T47D (cell line): ENCODE results near the gene KCNT2.

ENCODE experiments used
- DNase-seq, 2 experiments: peaks; one replicate each; pipeline versions ENCODE4 v3.0.0 to v3.0.0-alpha.2; 2011 to 2012; ENCODE audit warnings: low read depth in 1 of 2, low spot score in 1 of 2
- JUND ChIP-seq: IDR thresholded peaks from 2 replicates; pipeline ENCODE4 v1.6.1; 2012; ENCODE audit warnings: low read depth
- in situ Hi-C: cut with HindIII; loops from 2 replicates; pipeline ENCODE4 v1.10.0; 2016; ENCODE audit warnings: low sequenced_read_pairs, low pct_unique_long_range_greater_than_20kb

KCNT2 gene

DNA sequence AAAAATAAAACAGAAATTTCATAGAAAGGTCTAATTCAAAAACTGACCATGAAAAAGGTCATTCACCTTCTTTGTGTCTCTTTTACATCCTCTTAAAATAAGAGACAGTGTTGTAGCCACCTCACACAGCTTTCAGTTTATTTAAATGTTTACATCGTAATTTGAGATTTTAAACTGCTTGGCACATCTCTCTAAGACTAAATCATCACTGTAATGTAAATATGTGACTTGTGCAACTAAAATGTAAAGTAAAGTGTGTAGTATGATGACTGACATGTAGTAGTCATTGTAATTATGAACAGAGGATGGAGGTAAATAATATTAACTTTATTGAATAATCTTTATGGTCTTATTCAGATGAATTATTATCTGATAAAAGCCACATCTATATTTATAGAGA, 283.9 kb downstream of the KCNT2 start:
- TF ChIP-seq JUND = no peak
- DNase-seq = peak in 1 of 2 experiments; percentile 40
- in situ Hi-C loops = no loop called here

DNA sequence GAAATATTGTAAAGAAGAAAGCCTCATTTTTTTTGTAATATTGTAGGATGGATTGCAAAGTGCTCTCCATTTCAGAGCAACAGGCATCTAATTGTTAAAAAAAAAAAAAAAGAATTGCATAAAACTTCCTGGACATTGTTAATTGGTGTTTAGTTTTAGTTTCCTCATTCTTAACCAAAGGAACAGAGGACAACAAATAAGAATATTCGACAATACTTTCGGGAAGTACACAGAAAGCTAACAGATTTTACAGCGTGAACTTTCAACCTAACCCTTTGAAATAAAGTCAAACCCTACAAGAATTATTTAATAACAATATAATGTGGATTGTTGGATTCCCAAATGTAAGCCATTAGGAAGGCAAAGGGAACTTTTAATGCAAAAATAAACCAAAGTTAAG, 284.4 kb downstream of the KCNT2 start:
- in situ Hi-C loops = no loop called here
- TF ChIP-seq JUND = no peak
- DNase-seq = no peak

DNA sequence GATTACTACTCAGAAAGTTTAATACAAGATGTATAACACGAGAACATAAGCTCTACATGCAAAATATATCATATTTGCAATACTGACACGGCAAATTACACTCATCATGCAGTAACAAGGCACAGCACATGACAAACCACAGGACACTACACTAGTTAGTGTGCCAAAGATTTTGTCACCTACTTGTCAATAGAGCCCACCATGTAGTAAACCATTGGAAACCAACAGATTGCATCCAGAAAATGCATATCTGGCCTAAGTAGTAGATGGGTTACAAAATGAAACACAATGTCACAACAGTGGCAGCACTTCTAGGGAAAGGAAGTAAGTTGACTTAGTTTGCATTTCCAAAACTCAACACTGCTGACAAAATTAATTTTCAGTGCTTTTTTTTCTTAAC, 288.9 kb downstream of the KCNT2 start:
- no peak for DNase-seq
- in situ Hi-C loops = no loop called here
- TF ChIP-seq JUND = no peak

DNA sequence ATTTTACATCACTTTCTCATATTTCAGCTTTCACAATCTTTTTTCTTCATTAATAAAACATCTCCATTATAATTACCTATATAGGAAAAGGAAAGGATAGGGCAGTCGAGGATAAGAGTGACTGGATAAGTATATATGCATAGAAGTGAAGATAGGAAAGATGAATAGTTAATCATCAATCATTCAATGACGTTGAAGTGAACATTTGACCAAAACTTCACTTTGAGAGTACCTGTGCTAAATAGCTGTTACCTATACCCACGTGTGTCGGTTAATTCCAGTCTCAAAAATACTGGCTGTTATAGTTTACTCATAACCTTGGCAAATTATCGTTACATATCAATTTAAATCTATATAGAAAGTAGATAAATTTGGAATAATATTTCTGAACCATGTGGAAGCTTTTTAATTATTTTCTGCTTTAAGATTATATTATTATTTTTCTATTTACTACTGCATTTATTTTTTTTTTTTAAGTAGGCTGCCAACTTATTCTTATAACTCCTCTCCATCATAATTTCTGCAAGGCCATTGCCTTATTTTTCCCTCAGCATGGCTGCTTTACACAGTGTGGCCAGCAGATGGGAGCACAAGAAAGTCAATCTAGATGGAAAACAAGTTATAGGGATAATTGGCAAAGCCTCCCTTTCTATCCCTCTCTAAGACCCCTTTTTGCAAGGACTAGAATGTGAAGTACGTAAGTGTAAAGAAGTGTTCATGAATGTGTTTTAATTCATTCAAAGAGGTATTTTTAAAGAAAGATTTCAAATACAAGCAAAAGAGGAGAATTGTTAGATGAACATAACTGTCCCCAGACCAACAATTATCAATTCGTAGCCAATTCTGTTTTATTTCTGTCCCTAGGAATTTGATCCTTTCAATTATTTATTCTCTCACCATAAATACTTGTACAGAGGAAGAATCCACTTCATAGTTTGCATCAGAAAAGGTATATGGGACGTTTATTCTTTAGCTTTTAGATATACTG, 290.4 kb downstream of the KCNT2 start:
- in situ Hi-C loops = no loop called here
- DNase-seq = peak; percentile 4 to 75
- TF ChIP-seq JUND = no peak

DNA sequence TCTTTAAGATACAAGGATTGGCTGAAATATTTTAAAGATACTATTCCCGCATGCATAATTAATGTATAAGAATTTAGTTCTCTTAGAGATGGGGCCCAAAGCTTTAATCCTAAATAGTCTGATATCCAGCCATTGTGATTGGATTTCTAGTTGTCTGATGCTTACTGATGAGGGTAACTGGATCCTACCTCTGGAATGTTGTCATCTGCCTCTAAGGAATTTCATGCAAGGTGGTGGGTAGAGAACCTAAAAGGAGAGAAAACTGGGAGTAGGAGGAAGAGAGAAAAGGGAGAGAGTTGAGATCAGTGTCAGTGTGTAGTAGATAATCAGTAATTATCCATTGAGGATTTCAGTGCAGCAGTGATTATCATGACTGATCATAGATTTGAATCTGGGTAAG, 295.5 kb downstream of the KCNT2 start:
- DNase-seq = no peak
- in situ Hi-C loops = no loop called here
- no peak for TF ChIP-seq JUND

DNA sequence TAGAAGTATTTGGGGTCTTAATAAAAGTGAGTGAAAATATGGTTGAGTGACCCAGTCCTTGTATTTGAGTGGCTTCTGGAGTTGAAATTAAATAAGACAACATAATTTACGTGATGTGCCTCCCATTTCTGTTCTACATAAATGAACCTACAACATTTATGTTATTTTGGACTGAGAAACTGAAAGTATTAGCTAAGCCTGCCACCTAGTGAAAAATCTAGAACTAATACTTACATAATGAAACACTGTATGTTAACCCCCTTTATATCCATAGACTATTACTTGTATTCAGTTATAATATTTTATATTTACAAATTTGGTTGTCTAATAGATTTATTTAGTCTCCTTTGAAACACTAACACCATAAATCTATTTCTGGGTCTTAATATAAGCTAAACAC, 298.9 kb downstream of the KCNT2 start:
- peak in 1 of 2 experiments; percentile 69 for DNase-seq
- TF ChIP-seq JUND = no peak
- in situ Hi-C loops = no loop called here

DNA sequence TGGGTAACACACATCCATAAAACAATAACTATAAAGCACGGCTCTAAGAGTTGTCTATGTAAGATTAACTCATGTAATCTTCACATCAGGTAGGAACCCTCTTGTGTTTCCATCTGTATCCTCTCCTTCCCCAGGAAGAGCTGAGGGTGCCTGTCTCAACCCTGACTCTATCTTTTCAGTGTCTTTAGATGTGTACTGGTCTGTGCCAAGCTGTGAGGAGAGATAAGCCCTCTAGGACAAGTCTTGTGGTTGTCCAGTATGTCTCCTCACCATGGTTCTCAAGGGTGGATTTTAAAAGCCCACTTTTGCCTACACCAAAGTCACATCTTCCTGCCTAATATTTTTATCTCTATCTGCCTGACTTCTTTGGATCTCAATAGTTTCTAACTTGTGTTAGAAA, 300.1 kb downstream of the KCNT2 start:
- TF ChIP-seq JUND = no peak

DNA sequence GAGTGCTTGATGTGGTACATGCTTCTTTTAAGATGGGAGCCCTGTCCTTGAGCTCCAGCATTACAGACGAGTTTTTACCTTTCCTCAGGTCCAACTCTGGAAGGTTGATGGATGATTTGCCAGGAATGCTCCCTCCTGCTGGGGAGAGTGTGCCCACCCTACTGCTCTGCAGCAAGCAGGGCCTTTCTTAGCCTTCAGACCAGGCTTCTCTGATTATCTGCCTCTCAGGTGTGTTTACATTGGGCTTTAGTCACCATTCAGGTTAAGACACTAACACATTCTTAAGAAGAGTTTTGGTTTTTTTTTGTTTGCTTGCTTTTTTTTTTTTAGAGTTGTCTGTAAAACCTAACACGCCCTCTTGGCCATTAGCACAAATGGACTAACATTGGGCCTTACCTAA, 301.8 kb downstream of the KCNT2 start:
- in situ Hi-C loops = no loop called here
- TF ChIP-seq JUND = no peak
- no peak for DNase-seq

More for the DNA sequence above, 300.1 kb downstream of the KCNT2 start:
- no peak for DNase-seq
- in situ Hi-C loops = no loop called here

DNA sequence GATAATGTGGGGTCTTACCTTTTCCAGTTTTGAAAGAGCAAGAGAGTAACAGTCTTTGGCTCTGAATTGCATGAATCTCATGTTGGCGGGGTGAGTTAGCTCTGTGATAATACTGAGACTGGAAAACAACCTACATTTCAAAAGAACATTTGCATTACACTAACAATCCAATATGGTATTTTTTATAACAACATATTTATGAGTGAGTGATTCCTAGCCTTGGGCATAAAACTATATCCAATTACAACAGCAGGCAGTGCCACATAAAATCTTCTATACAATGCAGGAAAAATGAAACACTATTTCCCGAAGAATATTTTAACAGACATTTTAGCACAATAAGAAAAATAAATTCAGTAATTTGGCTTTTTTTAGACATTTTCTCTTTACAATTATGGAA, 303.0 kb downstream of the KCNT2 start:
- in situ Hi-C loops = no loop called here
- no peak for DNase-seq
- TF ChIP-seq JUND = no peak

DNA sequence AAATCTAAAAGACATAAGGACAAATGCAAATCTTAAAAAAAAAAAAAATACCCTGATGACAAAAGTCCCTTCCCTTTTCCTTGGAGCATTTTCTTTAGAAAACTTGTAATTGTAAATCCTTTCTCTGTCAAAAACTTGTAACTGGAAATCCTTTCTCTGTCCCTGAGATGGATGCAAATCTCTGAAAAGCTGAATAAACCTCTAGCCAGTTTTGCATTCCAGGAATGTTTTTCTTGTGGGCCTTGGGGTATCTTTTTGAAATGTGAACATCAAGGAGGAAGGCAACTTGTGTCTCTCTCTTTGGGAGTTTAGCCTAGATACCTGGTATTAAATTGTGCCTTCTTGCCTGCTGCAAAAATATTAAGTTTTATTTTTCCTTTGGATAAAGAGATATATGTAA, 305.3 kb downstream of the KCNT2 start:
- DNase-seq = no peak
- in situ Hi-C loops = no loop called here
- TF ChIP-seq JUND = no peak

DNA sequence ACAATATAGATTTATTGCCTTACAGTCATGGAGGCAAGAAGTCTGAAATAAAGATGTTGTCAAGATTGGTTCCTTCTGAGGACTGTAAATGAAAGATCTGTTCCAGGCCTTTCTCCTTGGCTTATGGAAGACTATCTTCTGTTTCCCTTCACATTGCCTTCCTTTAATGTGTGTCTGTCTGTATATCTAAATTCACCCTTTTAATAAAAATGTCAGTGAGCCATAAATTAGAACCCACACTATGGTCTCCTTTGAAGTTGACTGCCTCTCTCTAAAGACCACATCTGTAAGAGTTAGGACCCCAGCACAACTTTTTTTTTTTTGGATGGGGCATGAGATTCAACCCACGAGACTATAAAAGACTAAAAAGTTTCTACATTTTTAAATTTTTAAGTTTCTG, 305.8 kb downstream of the KCNT2 start:
- TF ChIP-seq JUND = no peak
- in situ Hi-C loops = no loop called here
- no peak for DNase-seq

DNA sequence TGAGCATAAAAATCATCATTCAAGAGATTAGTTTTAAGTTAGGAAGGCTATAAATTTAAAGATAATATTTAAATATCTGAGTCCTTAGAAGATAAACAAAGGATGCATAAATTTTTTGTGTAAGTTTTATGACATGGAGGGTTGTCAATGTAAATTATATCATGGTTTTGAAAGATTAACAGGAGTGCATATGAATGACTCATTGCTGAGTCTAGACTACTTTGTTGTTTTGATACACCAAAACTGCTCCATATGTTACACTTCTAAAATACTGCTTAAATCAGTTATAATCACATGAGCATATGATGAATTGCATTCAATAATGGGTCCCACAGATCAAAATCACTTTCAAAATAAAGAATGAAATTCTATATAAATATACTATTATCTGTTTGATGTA, 312.5 kb downstream of the KCNT2 start:
- DNase-seq = no peak
- TF ChIP-seq JUND = no peak
- in situ Hi-C loops = no loop called here

DNA sequence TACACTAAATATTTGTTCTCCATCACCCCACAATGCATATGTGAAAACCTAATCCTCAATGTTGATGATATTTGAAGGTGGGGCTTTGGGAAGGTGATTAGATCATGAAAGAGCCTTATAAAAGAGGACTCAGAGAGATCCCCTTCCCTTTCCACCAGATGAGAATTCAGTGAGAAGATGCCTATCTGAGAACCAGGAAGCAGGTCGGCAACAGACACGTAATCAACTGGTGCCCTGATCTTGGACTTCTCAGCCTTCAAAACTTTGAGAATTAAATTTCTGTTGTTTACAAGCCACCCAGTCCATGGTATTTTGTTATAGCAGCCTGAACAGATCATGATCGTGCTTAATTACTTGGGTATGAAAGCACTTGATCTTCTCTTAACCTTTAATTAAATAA, 329.4 kb downstream of the KCNT2 start:
- no peak for DNase-seq
- in situ Hi-C loops = no loop called here
- TF ChIP-seq JUND = no peak

DNA sequence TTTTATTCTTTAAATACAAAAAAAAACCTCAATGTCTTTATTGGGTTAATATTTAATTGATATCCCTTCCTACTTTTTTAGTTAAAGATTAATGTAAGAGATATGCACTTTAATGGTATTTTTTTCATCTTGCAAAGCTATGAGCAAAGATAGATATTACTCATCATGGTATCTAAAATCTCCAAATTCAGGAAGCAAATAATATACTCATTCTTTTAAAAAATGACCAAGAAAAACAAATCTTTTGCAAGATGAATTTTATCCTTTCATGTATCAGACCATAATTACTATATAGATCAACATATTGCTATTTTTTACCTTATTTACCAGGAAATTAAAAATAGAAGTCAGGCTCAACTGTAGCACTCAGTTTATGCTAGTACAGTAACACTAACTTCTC, 330.4 kb downstream of the KCNT2 start:
- in situ Hi-C loops = no loop called here
- no peak for TF ChIP-seq JUND
- no peak for DNase-seq
